ENCODE data around the gene PCDH12.

GRCh38 chr5:141968914-141969608 lies 11.1 kb upstream of the PCDH12 start, which contains the start of gene RNF14:
- TF ChIP-seq EP300 (IDR thresholded peaks at IDR 0.05; ENCODE audit: borderline replicate concordance) (no peak), EGR1 (IDR thresholded peaks at IDR 0.05) (no peak; the same call in 1 of the 2 replicates), NFIC (IDR thresholded peaks at IDR 0.05) (no peak), TCF12 (IDR thresholded peaks at IDR 0.05; ENCODE audit: low read depth) (peak; percentile 77), MAX (IDR thresholded peaks at IDR 0.05) (peak; percentile 48), CREB1 (IDR thresholded peaks at IDR 0.05; ENCODE audit: low read depth) (no peak), YY1 (IDR thresholded peaks at IDR 0.05; ENCODE audit: low read depth) (0 out of 2 replicates have a peak, but pooled peaks have one; percentile 53), RAD21 (IDR thresholded peaks at IDR 0.05; ENCODE audit: low read depth) (no peak), CEBPB (IDR thresholded peaks at IDR 0.05) (no peak), REST (IDR thresholded peaks at IDR 0.05; ENCODE audit: low read depth) (no peak), TAF1 (IDR thresholded peaks at IDR 0.05; ENCODE audit: low read depth) (peak; percentile 91)

Data from Ishikawa (cell line).